HG03196 (cell line): ENCODE results near the gene EMSY.
"Not testable (repeated sequence)": the region's sequence is repeated elsewhere in the genome, so short reads cannot be mapped to it uniquely, and the experiment has no call there.

Experiments
- ATAC-seq: cut with Tn5 transposase; IDR thresholded peaks from one replicate; pipeline ENCODE4 v1.9.1; 2021; ENCODE audit not compliant: unreplicated experiment

The EMSY gene

GRCh38 chr11:76592025-76592914 is 147.5 kb downstream of the EMSY start:
- no peak for ATAC-seq

GRCh38 chr11:76592961-76593360 is 148.1 kb downstream of the EMSY start:
- no peak for ATAC-seq

DNA sequence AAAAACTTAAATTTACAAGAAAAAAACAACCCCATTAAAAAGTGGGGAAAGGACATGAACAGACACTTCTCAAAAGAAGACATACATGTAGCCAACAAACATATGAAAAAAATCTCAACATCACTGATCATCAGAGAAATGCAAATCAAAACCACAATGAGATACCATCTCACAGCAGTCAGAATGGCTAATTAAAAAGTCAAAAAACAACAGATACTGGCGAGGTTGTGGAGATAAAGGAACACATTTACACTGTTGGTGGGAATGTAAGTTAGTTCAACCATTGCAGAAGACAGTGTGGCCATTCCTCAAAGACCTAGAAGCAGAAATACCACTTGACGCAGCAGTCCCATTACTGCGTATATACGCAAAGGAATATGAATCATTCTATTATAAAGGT is 150.3 kb downstream of the EMSY start:
- not testable (repeated sequence) for ATAC-seq

- ATAC-seq = no peak
Observed at GRCh38 chr11:76596652-76597051, 151.8 kb downstream of the EMSY start.

DNA sequence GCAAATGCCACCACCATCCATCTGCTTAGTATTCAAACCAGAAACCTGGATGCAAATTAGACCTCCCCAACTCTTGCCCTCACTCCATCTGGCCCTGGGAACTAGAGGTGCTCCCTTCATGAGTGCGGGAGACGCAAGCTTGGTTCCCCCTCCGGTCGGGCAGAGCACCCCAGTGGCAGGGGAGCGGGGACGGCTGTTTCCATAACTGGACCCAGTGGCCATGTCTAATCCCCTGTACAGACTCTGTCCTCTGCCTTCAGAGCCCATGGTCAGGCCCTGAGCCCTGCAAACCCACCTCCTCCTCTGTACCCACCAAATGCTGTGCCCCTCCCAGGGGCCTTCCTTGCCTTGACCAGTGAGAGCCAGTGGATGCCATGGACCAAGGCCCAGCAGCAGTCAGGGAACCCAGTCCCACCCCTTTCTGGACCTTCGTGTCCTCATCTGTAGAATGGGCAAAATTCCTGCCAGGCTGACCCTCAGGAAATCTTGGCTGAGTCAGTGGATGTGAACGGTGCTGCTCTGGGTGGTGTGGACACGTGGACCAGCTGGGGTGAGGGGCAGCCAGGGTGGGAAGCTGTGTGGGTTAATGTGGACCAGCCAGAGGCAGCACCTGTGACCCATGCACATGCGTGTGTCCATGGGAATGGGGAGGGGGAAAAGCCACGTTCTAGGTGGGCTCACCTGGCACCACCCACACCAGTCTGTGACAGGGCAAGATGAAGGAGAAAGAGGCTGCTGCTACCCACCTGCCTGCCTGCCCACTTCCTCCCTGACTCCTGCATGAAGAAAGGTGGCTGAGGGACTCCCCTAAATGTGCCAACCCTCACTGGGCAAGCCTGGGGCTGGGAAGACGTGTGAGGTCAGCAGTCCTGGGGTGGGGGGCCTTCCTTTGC is 153.0 kb downstream of the EMSY start:
- ATAC-seq = no peak

DNA sequence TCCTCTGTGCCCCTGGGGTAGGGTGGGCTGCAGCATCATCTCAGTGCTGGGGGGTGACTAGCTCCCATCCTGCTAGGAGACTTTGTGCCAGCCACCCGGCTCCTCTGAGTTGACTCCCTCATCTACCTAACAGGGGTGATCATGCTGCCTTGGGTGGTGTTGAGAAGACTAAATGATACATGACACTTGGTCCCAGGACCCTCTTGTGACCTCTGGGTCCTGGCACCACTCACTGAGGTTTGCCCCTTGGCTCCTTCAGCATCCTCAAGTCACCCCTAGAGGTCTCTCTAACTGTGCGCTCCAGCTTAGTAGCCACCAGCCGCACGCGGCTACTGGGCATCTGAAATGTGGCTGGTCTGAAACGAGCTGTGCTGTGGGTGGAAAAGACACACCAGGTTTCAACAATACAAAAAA is 153.6 kb downstream of the EMSY start:
- no peak for ATAC-seq

- no peak for ATAC-seq
Observed at GRCh38 chr11:76599041-76600013, 154.5 kb downstream of the EMSY start.

- no peak for ATAC-seq
Observed at GRCh38 chr11:76600124-76600655, 155.4 kb downstream of the EMSY start.

GRCh38 chr11:76601272-76601671 is 156.5 kb downstream of the EMSY start:
- ATAC-seq = no peak

GRCh38 chr11:76601724-76602123 is 156.9 kb downstream of the EMSY start:
- no peak for ATAC-seq

DNA sequence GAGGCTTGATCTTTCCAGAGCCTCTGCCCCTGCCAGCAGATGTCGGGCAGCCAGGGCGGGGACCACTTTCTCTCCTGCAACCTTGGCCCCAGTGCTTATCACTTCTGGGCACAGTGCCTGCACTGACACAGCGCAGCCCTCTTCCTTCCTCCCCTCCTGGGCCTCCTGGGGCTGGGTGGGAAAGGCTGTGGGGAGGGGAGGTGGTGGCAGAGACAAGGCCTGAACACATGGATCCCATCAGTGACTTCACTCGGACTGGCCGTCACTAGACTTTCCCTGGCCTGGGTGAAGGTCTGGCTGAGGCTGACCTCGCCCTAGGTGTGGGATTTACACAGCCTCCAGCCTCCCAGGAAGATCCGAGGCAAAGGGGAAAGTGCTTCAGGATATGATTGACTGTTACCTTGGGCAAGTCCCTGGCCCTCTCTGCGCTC is 157.6 kb downstream of the EMSY start:
- no peak for ATAC-seq
